CD4-positive, alpha-beta T cell treated with Interleukin-17A for 4 hours (primary cell): Measurements from ENCODE around the gene ATF7.
A peak's percentile ranks its signal among the peaks of the same experiment; 100 is the strongest.

Experiments used
- DNase-seq: peaks from one replicate; pipeline ENCODE4 v3.0.0-alpha.2; 2020; ENCODE audit warnings: mixed read lengths

The ATF7 gene

GRCh38 chr12:53516758-53517455, 109.3 kb downstream of the ATF7 start:
- no peak for DNase-seq

GRCh38 chr12:53515291-53515680, 110.9 kb downstream of the ATF7 start:
- no peak for DNase-seq

- DNase-seq = no peak
These were observed 111.4 kb downstream of the ATF7 start for GRCh38 chr12:53514628-53515290.

- no peak for DNase-seq
These were observed 112.3 kb downstream of the ATF7 start for GRCh38 chr12:53513712-53514410.

- no peak for DNase-seq
These were observed 115.9 kb downstream of the ATF7 start for GRCh38 chr12:53510181-53510812.

- peak; percentile 87 for DNase-seq
These were observed 117.5 kb downstream of the ATF7 start for GRCh38 chr12:53508534-53509170.

- DNase-seq = no peak
These were observed 118.6 kb downstream of the ATF7 start for GRCh38 chr12:53507603-53507885.

GRCh38 chr12:53506881-53507602, 119.1 kb downstream of the ATF7 start, which contains the start of gene NPFF:
NPFF (minus strand) TSS chr12:53507484; CDS start chr12:53507474, 10 bp downstream.
- DNase-seq = no peak

GRCh38 chr12:53506450-53506785, 119.8 kb downstream of the ATF7 start:
- DNase-seq = no peak

- DNase-seq = no peak
These were observed 120.4 kb downstream of the ATF7 start for GRCh38 chr12:53505555-53506449.

GRCh38 chr12:53505086-53505485, 121.1 kb downstream of the ATF7 start:
- no peak for DNase-seq

GRCh38 chr12:53504004-53504920, 121.9 kb downstream of the ATF7 start:
- DNase-seq = no peak

GRCh38 chr12:53502983-53503728, 123.0 kb downstream of the ATF7 start:
- no peak for DNase-seq

- no peak for DNase-seq
These were observed 123.9 kb downstream of the ATF7 start for GRCh38 chr12:53502331-53502730.

- DNase-seq = no peak
These were observed 124.5 kb downstream of the ATF7 start for GRCh38 chr12:53501615-53502181.

GRCh38 chr12:53500776-53501614, 125.2 kb downstream of the ATF7 start, which contains the start of gene TARBP2:
TARBP2 (plus strand) TSS chr12:53501283; CDS start chr12:53501409, 126 bp downstream.
- peak; percentile 98 for DNase-seq

- no peak for DNase-seq
These were observed 125.9 kb downstream of the ATF7 start for GRCh38 chr12:53500142-53500775.
